HG03064 (cell line): ENCODE results near the gene PPIP5K2.
"Not testable (repeated sequence)": the region's sequence is repeated elsewhere in the genome, so short reads cannot be mapped to it uniquely, and the experiment has no call there.

ENCODE experiments used
- ATAC-seq: cut with Tn5 transposase; IDR thresholded peaks from one replicate; pipeline ENCODE4 v1.9.1; 2021; ENCODE audit warnings: low read depth; ENCODE audit not compliant: unreplicated experiment

PPIP5K2 gene

DNA sequence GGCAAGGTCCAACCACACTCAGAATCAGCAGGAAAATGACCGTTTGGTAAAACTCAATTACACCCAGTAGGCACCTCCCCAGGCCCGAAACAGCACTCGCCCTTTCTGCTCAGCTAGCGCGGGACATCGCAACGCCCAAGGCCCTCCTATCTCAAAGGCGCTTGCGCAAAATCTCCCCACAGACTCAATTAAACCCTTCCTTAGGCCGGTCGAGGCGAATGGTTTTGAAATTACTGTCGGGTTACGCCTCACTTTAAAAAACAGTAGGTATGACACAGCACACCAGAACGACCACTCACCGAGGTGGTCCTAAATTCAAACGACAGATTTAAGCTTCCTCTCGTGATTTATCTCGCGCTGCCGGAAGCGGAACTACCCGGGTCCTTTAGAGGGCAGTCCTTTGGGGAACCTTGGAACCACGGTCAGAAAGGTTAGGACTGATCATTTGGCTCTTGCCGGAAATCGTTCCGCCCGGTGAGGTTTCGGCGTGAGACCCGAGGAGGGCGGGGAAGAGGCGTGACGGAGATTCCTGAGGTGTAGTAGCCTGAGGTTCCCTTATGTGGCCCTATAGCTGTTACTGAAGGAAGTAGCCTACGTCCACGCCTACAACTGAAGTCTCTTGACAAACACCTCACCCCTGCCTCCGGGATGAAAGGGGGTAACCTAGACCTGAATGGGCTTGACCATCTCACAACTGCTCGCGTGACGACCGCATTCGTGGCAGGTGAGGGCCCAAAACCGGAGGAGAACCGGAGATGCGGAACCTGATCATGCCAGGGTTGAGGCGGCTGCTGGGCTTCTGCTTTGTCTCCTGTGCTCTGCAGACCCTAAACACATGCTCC lies at the start of gene PPIP5K2, which contains the start of gene GIN1:
PPIP5K2 (plus strand) TSS at position 537 of the 842 bp plus-strand sequence. CDS start 9,289 bp downstream, outside the sequence.
GIN1 (minus strand) TSS at position 374 of the 842 bp plus-strand sequence. CDS start 11,431 bp downstream, outside the sequence.
- peak; percentile 94 for ATAC-seq

GRCh38 chr5:103073500-103073899 lies 46.6 kb upstream of the PPIP5K2 start:
- ATAC-seq: not testable (repeated sequence)

DNA sequence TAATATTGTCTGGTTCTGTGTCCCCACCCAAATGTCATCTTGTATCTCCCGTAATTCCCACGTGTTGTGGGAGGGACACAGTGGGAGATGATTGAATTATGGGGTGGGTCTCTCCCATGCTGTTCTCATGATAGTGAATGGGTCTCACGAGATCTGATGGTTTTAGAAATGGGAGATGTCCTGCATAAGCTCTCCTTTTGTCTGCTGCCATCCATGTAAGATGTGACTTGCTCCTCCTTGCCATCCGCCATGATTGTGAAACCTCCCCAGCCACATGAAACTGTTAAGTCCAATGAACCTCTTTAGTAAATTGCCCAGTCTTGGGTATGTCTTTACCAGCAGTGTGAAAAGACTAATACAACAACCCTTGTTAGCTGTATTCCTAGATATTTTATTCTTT lies 44.7 kb upstream of the PPIP5K2 start:
- no peak for ATAC-seq

GRCh38 chr5:103079796-103080195 lies 40.3 kb upstream of the PPIP5K2 start:
- ATAC-seq: no peak

DNA sequence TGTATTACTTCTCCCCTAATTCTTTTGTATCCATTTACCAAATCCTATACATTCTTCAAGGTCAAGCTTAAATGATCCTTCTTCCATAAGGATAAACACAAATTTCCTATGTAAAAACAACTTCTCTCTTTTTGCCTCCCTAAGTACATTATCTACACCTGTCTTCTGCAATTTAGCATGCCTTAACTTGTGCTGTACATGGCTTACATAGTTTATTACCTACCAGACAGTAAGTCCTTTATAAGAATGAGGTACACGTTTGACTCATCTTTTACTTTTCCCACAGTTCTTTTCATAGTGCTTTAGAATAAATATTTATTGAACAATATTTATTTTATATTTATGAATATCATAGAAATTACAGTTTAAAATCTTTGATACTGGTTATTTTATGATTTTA lies 33.6 kb upstream of the PPIP5K2 start:
- ATAC-seq: no peak

DNA sequence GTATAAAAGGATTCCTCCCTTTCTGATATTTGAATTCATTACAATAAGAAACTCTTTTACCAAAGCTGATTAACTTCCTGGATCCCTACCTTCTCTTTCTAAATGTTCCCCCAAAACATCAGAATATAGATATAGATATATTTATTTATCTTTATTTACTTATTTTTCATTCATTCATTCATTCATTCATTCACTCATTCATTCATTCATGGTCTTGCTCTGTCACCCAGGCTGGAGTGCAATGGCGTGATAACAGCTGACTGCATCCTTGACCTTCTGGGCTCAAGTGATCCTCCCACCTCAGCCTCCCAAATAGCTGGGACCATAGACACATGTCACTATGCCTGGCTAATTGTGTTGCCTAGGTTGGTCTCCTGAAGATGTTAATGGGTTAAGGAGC lies 30.8 kb upstream of the PPIP5K2 start:
- ATAC-seq: no peak

DNA sequence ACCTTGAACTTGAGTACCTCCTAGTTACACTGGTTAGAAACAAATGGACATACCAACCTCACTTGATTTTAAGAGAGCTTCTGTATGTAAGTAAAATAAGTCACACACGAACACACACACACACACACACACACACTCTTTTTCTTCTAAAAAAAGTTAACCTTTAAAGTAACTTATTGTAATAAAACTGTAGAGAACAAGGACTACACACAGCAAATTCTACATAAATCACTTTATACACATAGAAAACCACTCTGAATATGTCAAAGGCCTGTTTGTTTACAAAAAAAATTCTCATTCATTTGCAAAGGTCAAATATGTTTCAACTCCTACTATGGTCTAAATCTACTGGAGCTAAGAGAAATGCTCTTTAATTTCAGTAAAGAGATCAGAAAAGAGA lies 29.3 kb upstream of the PPIP5K2 start:
- ATAC-seq: no peak

DNA sequence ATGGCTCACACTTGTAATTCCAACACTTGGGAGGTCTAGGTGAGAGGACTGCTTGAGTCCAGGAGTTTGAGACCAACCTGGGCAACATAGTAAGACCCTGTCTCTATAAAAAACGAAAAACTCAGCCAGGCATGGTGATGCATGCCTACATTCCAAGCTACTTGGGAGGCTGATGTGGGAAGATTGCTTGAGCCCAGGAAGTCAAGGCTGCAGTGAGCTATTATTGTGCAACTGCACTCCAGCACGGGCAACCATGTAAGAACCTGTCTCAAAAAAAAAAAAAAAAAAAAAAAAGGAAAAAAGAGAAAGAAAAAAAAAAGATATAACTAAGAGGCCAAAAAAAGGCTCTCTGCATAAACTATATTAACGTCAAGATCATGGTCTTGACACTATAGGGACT lies 27.4 kb upstream of the PPIP5K2 start:
- no peak for ATAC-seq

DNA sequence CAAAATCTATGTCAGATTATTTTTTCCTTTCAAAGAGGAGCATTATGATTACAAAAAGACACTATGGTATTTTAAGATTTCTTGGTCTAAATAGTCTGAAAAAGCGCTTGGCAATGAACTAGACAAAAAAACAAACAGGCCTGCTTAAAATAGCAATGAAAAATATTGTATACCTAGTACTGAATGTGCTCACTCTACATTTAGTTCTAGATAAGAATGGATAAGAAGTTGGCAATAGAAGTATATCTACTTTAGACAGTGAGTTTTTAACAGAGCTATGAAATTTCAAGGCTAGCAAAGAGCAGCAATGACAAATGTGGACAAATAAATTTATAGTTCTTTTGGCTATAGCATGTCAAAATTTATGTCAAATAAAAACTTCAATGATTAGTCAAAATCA lies 26.4 kb upstream of the PPIP5K2 start:
- no peak for ATAC-seq

DNA sequence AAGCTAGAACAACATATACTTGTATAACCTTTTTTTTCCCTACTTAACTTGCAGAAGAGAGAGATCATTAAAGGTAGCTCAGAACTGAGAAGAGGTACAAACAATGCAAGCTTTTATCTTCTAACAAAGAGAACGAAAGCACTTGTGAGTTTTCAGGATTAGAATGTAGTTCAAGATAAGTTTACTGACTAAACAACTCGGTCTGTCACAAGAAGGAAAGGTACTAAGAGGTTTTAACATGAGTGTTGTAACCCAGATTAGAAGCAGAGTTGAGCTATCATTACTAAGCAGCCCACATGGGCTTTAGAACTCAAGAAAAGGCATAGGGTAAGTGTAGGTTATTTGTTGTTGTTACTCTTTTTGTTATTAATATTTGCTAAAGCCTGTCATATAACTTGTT lies 25.4 kb upstream of the PPIP5K2 start:
- no peak for ATAC-seq

GRCh38 chr5:103098993-103099392 lies 21.1 kb upstream of the PPIP5K2 start:
- ATAC-seq: no peak

DNA sequence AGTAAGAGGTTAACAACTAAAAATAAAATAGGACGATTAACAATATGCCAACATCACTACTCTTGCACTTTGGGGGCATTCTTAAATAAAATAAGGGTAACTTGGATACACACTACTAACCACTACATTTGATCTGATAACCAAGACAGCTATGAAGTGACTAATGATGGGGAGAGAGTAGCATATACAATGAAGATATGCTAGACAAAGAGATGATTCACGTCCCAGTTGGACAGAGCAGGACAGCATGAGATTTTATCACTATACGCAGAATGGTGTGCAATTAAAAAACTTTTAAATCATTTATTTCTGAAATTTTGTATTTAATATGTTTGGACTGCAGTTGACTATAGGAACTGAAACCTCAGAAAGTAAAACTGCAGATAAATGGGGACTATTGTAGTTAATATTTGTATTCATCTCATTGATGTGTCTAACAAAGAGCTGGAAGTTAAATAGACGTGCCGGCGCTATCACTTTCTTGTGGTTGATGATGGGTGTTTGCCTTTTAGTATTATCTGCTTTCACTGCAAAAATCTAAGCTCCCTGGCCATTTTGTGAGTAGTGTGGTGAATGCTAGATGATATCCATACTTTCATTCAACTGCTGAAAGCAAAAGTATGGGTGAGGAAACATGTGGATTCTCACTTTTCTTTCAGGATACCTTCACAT lies 18.9 kb upstream of the PPIP5K2 start:
- no peak for ATAC-seq

DNA sequence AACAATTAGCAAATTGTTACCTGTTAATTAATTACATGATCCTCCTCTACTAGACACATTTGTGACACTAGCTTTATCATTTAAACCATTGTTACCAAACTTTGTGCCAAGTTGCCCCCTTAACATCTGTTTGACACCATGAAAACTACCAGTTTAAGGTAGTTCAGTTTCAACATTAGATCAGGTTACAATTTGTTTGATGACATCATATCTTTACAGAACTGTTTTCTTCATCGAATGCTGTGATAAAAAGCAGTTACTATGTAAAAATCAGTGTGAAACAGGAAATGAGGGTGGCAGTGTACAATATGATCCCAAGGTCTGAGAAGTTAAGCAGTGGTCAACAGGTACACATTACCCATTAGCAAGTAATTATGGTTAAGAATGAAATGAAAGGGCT lies 17.9 kb upstream of the PPIP5K2 start:
- no peak for ATAC-seq

DNA sequence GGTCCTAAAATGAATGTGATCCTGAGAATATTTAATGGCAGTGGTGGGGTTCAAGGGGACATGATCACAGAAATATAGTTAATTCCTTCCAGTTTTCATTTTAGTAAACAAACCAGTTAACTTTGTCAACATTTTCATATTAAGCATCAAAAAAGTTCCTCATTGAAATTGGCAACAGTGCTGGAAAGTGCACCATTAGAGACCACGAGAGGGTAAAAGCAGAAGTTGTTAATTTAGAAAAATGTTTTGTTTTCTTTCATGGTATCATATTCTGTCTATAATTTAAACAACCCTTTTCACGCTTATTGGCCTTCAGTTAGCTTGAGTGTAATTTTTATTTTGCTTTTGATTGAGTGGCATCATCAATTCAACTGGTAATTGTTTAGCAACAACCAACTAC lies 12.0 kb upstream of the PPIP5K2 start:
- no peak for ATAC-seq

DNA sequence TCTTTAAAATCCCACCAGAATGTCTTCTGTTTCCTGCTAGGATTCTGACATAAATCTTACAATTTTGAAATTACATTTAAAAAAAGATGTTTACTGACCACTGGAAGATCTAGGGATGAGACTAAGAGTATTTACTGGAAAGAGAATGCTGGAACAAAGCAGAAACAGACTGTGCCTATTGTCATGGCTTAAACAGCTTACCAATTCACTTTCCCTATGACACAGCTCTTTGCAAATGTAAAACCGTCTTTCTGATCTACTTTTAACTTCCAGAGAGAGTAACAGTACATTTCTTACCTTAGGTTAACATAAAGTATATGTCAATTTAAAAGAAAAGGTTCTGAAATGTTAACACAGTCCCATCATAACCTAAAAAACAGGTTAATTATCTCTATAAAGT lies 10.8 kb upstream of the PPIP5K2 start:
- ATAC-seq: no peak

GRCh38 chr5:103110403-103110802 lies 9.7 kb upstream of the PPIP5K2 start:
- ATAC-seq: no peak

- no peak for ATAC-seq
Measured at GRCh38 chr5:103111468-103111867, 8.6 kb upstream of the PPIP5K2 start.

DNA sequence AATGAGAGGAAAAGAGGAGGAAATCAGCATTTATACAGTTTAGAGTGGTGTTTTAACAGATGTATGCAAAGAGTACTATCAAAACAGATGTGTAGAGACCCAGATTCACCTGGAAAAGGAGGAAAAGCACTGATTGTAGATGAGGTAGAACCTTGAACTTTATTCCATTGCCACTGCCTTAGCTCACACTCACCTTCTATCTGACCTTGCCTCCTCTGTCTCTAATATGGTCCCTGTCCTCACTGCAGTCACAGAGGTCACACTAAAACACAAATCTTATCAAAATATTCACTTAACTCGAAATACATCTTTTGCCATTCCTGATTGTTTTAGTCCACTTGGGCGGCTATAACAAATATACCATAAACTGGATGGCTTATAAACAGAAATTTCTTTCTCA lies 7.2 kb upstream of the PPIP5K2 start:
- no peak for ATAC-seq

GRCh38 chr5:103114440-103114839 lies 5.7 kb upstream of the PPIP5K2 start:
- no peak for ATAC-seq

DNA sequence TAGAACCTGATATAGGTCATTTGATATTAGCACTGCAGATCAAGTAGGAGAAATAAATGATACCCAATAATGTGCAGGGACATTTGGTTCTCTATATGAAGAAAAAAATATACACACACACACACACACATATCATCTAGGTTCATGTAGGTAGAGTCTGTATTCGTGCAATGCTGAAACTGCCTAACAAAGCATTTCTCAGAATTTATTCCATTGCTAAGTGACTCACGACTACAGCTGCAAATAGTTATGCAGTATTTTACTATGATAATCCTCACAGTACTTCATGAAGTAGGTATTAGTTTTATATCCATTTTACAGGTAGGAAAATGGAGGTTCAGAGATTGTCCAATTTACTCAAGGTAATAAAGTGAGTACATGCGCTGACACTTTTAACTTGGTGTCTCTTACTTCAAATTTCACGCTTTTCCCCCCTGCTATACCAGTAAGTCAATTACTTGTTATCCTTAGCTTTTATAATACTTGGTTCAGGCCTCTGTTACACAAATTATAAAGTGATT lies 2.6 kb upstream of the PPIP5K2 start:
- no peak for ATAC-seq

DNA sequence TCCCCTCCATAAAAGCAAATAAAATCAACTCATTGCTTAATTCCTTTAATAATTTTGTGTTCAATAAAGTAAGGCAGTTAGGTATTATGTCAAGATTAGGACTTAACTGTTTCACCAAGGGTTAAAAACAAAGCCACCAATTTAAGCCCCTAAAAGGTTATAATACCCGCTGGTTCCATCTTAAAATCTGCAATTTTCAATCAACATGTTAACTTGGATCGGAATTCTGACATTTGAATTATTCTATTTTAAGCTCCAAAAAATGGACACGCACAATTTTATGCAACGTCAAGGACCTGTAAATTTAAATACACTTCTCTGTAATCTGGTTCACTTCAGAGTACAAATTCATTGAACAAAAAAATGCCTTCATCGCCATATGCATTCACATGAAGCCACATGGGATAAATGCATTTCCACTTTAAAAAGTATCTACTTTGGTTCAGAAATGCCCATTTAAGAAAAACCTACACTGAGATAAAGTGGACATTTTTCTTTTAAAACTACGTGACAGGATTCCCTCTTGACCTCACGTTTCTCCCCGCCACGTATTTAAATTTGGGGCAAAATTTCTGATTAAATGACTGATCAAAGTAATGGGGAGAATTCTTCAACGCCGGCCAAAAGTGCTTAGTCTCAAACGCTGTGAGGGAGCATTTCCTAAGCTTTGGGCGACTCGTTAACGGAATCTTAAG lies 884 bp upstream of the PPIP5K2 start:
- no peak for ATAC-seq
